Memory B cell (primary cell): ENCODE measurements around the gene GARIN5A.
A peak's percentile ranks its signal among the peaks of the same experiment; 100 is the strongest.

Experiments used
- ATAC-seq: fragments of 150-1000 bp; cut with Tn5 transposase; 2 replicates; pipeline ENCODE4 v1.10.0; 2021; ENCODE audit warnings: low read depth, mild to moderate bottlenecking, moderate library complexity
- DNase-seq, 2 donors: peaks; one replicate each; pipeline ENCODE4 v3.0.0; 2022; ENCODE audit warnings: low spot score in 2 of 2
- H3K27ac Mint-ChIP-seq: one replicate; pipeline ENCODE4 v1.8.0; 2022; ENCODE audit warnings: mild to moderate bottlenecking, moderate library complexity, mixed read lengths
- H3K27me3 Mint-ChIP-seq: one replicate; pipeline ENCODE4 v1.8.0; 2022; ENCODE audit warnings: mixed read lengths
- H3K36me3 Mint-ChIP-seq: one replicate; pipeline ENCODE4 v1.8.0; 2022; ENCODE audit warnings: mild to moderate bottlenecking, mixed read lengths
- H3K4me1 Mint-ChIP-seq: one replicate; pipeline ENCODE4 v1.8.0; 2022; ENCODE audit warnings: mixed read lengths
- H3K4me3 Mint-ChIP-seq: one replicate; pipeline ENCODE4 v1.8.0; 2022; ENCODE audit warnings: mild to moderate bottlenecking, moderate library complexity, mixed read lengths
- H3K9me3 Mint-ChIP-seq: one replicate; pipeline ENCODE4 v1.8.0; 2022; ENCODE audit warnings: mixed read lengths

GARIN5A gene

GRCh38 chr19:50500060-50500752 lies 23.6 kb upstream of the GARIN5A start:
- Mint-ChIP-seq H3K27ac (no peak overlapping the region), H3K4me3 (no peak overlapping the region), H3K4me1 (peaks cover 3% of the 10 kb centered on the region), H3K27me3 (no peaks in the 10 kb centered on the region), H3K36me3 (peaks cover 10% of the 10 kb centered on the region), H3K9me3 (no peaks in the 10 kb centered on the region)
- ATAC-seq (peak; percentile 60), DNase-seq (no peak)

- H3K36me3 Mint-ChIP-seq = peaks cover 16% of the 10 kb centered on the region
- peaks cover 3% of the 10 kb centered on the region for H3K4me1 Mint-ChIP-seq
- ATAC-seq (no peak), DNase-seq (no peak)
- no peaks in the 10 kb centered on the region for H3K27me3 Mint-ChIP-seq
- no peaks in the 10 kb centered on the region for H3K9me3 Mint-ChIP-seq
- no peak overlapping the region for H3K4me3 Mint-ChIP-seq
- no peak overlapping the region for H3K27ac Mint-ChIP-seq
Measured at GRCh38 chr19:50498219-50499056, 21.8 kb upstream of the GARIN5A start.

- Mint-ChIP-seq H3K36me3 (peaks cover 18% of the 10 kb centered on the region), H3K4me3 (no peak overlapping the region), H3K4me1 (peaks cover 8% of the 10 kb centered on the region), H3K27ac (no peak overlapping the region), H3K27me3 (no peaks in the 10 kb centered on the region), H3K9me3 (no peaks in the 10 kb centered on the region)
- no peak for DNase-seq
- no peak for ATAC-seq
Measured at GRCh38 chr19:50497022-50497405, 20.4 kb upstream of the GARIN5A start.

GRCh38 chr19:50496189-50497021 lies 19.8 kb upstream of the GARIN5A start:
- DNase-seq = no peak
- peaks cover 14% of the 10 kb centered on the region for H3K4me1 Mint-ChIP-seq
- no peaks in the 10 kb centered on the region for H3K27me3 Mint-ChIP-seq
- H3K4me3 Mint-ChIP-seq = no peak overlapping the region
- H3K36me3 Mint-ChIP-seq = peaks cover 15% of the 10 kb centered on the region
- no peak overlapping the region for H3K27ac Mint-ChIP-seq
- ATAC-seq = no peak
- no peaks in the 10 kb centered on the region for H3K9me3 Mint-ChIP-seq

GRCh38 chr19:50495020-50495531 lies 18.4 kb upstream of the GARIN5A start:
- H3K4me3 Mint-ChIP-seq = no peak overlapping the region
- no peaks in the 10 kb centered on the region for H3K27me3 Mint-ChIP-seq
- DNase-seq (no peak), ATAC-seq (no peak)
- H3K27ac Mint-ChIP-seq = no peak overlapping the region
- peaks cover 14% of the 10 kb centered on the region for H3K4me1 Mint-ChIP-seq
- no peaks in the 10 kb centered on the region for H3K9me3 Mint-ChIP-seq
- H3K36me3 Mint-ChIP-seq = peaks cover 15% of the 10 kb centered on the region

- Mint-ChIP-seq H3K27ac (no peak overlapping the region), H3K27me3 (no peaks in the 10 kb centered on the region), H3K36me3 (peaks cover 19% of the 10 kb centered on the region)
Measured at GRCh38 chr19:50494186-50495019, 17.8 kb upstream of the GARIN5A start.

GRCh38 chr19:50493171-50493570 lies 16.5 kb upstream of the GARIN5A start:
- H3K9me3 Mint-ChIP-seq = no peaks in the 10 kb centered on the region
- H3K4me1 Mint-ChIP-seq = peaks cover 29% of the 10 kb centered on the region
- H3K36me3 Mint-ChIP-seq = peaks cover 29% of the 10 kb centered on the region
- H3K4me3 Mint-ChIP-seq = no peak overlapping the region
- no peaks in the 10 kb centered on the region for H3K27me3 Mint-ChIP-seq
- ATAC-seq (no peak), DNase-seq (no peak)
- no peak overlapping the region for H3K27ac Mint-ChIP-seq

More at GRCh38 chr19:50494186-50495019, 17.8 kb upstream of the GARIN5A start:
- Mint-ChIP-seq H3K4me1 (peaks cover 17% of the 10 kb centered on the region), H3K9me3 (no peaks in the 10 kb centered on the region), H3K4me3 (no peak overlapping the region)
- DNase-seq = no peak
- ATAC-seq = no peak

GRCh38 chr19:50492303-50493052 lies 15.8 kb upstream of the GARIN5A start:
- Mint-ChIP-seq H3K36me3 (peaks cover 31% of the 10 kb centered on the region), H3K9me3 (no peaks in the 10 kb centered on the region), H3K4me3 (peak overlapping the region; percentile 22), H3K4me1 (peaks cover 33% of the 10 kb centered on the region), H3K27me3 (no peaks in the 10 kb centered on the region), H3K27ac (peak overlapping the region; percentile 75)
- peak; percentile 76 for ATAC-seq
- DNase-seq = no peak

- ATAC-seq (no peak), DNase-seq (no peak)
- H3K4me3 Mint-ChIP-seq = no peak overlapping the region
- H3K27ac Mint-ChIP-seq = no peak overlapping the region
- peaks cover 29% of the 10 kb centered on the region for H3K36me3 Mint-ChIP-seq
- H3K4me1 Mint-ChIP-seq = peaks cover 33% of the 10 kb centered on the region
- H3K9me3 Mint-ChIP-seq = no peaks in the 10 kb centered on the region
- H3K27me3 Mint-ChIP-seq = no peaks in the 10 kb centered on the region
Measured at GRCh38 chr19:50490991-50491472, 14.4 kb upstream of the GARIN5A start.

GRCh38 chr19:50490411-50490811 lies 13.8 kb upstream of the GARIN5A start:
- DNase-seq = no peak
- Mint-ChIP-seq H3K9me3 (no peaks in the 10 kb centered on the region), H3K27ac (no peak overlapping the region), H3K27me3 (no peaks in the 10 kb centered on the region), H3K4me1 (peaks cover 34% of the 10 kb centered on the region), H3K36me3 (peaks cover 33% of the 10 kb centered on the region), H3K4me3 (no peak overlapping the region)
- ATAC-seq = no peak

- Mint-ChIP-seq H3K4me3 (no peak overlapping the region), H3K9me3 (no peaks in the 10 kb centered on the region), H3K4me1 (peaks cover 37% of the 10 kb centered on the region), H3K36me3 (peaks cover 30% of the 10 kb centered on the region), H3K27me3 (no peaks in the 10 kb centered on the region), H3K27ac (peak overlapping the region; percentile 29)
- ATAC-seq (no peak), DNase-seq (no peak)
Measured at GRCh38 chr19:50489461-50490011, 12.9 kb upstream of the GARIN5A start.

GRCh38 chr19:50488389-50489194 lies 11.9 kb upstream of the GARIN5A start:
- Mint-ChIP-seq H3K4me1 (peaks cover 37% of the 10 kb centered on the region), H3K27ac (peak overlapping the region; percentile 29), H3K27me3 (no peaks in the 10 kb centered on the region), H3K9me3 (no peaks in the 10 kb centered on the region), H3K36me3 (peaks cover 28% of the 10 kb centered on the region), H3K4me3 (no peak overlapping the region)
- ATAC-seq (no peak), DNase-seq (no peak)
